T-helper 1 cell treated with Interleukin-12 subunit alpha and Interleukin-12 subunit beta and Interleukin-4 antibody, amounts not matched to agents 30 ng/mL and 1 ng/mL, for 36 hours (primary cell): ENCODE results near the gene PLXNA3. TPM values are rescaled to one million over a fixed set of nuclear protein-coding genes. Genes with fewer than 3 reads are reported as not detected.

Experiments
- intact Hi-C: fragments of 100-400 bp; cut with micrococcal nuclease; formaldehyde crosslinking; loops from one replicate; pipeline ENCODE4 v1.15.1; 2024
- total RNA-seq: library from RNA; stranded (reverse); gene quantifications from 2 replicates; pipeline ENCODE4 v1.2.3, GENCODE V29; 2022

Gene PLXNA3
- total RNA-seq, 1 donor from 2014 or later: 43.8 TPM

DNA sequence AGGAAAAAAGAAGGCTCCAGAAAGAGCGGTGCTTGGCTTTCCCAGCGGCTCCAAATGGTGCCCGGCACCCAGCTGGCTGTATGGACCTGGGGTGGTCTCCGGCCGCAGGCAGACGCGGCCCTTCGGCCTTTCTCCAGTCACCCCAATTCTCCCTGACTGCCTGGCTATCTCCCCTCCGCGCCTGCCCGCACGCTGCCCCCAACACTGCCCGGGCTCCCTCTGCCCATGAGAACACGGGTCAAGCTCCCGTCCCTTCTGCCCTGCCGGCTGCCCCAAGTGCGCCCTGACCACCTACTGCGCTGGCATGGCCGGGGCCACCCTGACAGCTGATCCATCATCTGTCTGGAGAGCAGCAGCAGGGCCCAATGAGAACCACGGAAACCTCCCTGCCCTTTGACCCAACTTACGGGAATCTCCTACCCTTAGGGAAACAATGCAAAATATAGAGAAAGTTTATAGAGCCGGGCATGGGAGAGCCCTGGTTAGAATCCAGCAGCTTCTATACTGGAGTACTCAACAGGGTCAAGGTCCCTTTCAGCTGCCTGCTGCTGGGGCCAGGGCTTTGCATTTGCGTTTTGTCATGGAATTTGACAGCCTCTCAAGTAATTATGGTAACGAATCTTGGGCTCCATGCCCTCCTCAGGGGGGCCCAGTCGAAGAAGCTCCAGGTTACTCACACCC, 59.2 kb downstream of the PLXNA3 start:
- intact Hi-C loops: loop anchor here (5.0 to 10.0 kb wide), 5 partner anchors 75 to 792 kb away; partner anchors contain the start of genes ABCD1, BCAP31, FAM50A and HCFC1

DNA sequence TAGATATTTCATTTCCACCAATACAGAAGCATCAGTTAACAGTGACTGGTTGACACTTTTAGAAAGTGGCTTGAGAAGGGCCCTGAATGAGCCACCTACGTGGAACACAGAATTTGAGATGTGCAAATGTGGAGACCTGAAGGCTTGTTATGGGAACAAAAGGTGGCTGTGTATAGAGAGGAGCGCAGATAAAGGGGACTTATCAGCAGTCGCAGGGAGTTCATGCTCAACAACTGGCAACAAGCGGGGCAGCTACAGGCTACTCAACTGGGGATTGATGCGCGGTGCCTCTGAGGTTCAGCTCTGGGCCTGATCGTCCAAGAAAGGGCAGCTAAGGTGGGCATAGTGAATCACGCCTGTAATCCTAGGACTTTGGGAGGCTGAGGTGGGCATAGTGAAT, 61.3 kb downstream of the PLXNA3 start:
- intact Hi-C loops: loop anchor here (5.0 to 10.0 kb wide), 5 partner anchors 77 to 795 kb away; partner anchors contain the start of genes ABCD1, BCAP31, FAM50A and HCFC1

DNA sequence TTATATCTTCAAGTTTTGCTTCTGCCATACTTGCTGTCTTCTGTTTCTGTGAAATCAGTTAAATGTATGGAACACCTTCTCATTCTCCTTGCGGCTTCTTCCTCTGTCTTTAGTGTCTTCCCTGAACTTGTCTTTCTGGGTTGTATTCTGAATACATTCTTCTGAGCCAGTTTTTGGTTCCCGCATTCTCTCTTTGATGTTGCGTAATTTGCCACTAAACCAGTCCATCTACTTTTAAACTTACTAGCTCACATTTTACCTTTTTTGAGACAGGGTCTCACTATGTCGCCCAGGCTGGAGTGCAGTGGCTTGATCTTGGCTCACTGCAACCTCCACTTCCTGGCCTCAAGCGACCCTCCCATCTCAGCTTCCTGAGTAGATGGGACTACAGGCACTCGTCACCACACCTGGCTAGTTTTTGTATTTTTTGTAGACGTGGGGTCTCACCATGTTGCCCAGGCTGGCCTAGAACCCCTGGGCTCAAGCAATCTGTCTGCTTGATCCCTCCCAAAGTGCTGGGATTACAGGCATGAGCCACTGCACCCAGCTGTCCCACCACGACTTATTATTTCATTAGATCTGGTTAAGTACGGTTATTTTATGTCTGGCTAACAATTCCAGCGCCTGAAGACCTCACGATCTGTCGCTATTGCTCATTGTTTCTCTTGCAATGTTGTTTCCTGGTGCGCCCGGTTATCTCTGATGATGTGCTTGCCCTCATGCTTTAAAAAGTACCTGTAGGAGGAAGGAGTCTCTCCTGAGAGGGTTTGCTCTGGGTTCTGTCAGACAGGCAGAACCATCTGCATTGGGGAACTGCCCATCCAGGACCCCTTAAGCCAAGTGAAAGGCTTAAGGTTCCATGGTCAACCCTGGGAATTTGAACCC, 67.8 kb downstream of the PLXNA3 start:
- intact Hi-C loops: no loop called here

DNA sequence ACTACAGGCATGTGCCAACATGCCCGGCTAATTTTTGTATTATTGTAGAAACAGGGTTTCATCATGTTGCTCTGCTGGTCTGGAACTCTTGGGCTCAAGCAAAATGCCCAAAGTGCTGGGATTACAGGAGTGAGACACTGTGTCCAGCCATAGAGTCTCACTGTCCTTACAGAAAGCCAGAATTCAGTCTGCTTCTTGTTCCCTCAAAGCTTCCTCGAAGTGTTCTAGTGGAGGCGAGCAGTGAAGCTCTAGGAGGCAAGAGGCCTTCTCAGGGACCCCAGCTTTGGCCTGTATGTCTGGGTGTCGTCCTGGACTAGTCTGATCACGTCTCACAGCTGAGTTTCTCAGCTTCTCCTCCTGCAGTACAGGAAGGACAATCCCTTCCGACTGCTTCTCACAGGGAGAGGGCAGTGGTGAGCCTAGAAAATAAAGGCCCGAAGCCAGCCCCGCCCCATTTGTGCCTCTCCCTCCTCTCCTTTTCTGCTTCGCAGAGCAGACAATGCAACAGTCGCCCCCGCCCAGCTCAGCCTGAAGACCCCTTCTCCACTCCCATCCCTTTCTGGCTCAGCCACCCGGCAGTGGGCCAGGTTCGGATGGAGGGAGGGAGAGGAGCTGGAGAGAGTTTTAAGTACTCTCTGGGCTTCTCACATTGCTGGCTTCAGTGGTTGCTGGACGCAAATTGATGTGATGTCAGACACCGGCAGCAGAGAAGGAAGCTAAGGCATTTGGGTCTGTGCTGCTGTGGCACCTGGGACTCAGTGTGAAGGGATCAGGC, 69.0 kb downstream of the PLXNA3 start:
- intact Hi-C loops: no loop called here

Other genes starting within 250 kb of the PLXNA3 start
- not detected in 2 replicates for gene OPN1MW2, start 238.5 kb upstream of the PLXNA3 start, total RNA-seq
- gene OPN1MW3, start 200.7 kb upstream of the PLXNA3 start, total RNA-seq: not detected in 2 replicates
- gene TEX28, start 163.2 kb upstream of the PLXNA3 start, total RNA-seq: not detected in 2 replicates
- 1.1 and 1.5 TPM in 2 replicates for gene TKTL1, start 162.5 kb upstream of the PLXNA3 start, total RNA-seq
- 1,498 and 1,525 TPM in 2 replicates for gene FLNA, start 83.6 kb upstream of the PLXNA3 start, total RNA-seq
- 55.9 and 60.2 TPM in 2 replicates for gene EMD, start 79.0 kb upstream of the PLXNA3 start, total RNA-seq
- 2,525 and 2,615 TPM in 2 replicates for gene RPL10, start 59.9 kb upstream of the PLXNA3 start, total RNA-seq
- 17.3 and 21.8 TPM in 2 replicates for gene DNASE1L1, start 49.0 kb upstream of the PLXNA3 start, total RNA-seq
- gene TAFAZZIN, start 46.7 kb upstream of the PLXNA3 start, total RNA-seq: 91.3 and 91.8 TPM in 2 replicates
- 61.3 and 63.8 TPM in 2 replicates for gene ATP6AP1, start 29.6 kb upstream of the PLXNA3 start, total RNA-seq
- 119 TPM in 2 replicates for gene GDI1, start 21.1 kb upstream of the PLXNA3 start, total RNA-seq
- 85.2 and 90.9 TPM in 2 replicates for gene FAM50A, start 14.1 kb upstream of the PLXNA3 start, total RNA-seq
- gene LAGE3, start 21.0 kb downstream of the PLXNA3 start, total RNA-seq: 56.8 and 58.6 TPM in 2 replicates
- gene UBL4A, start 28.3 kb downstream of the PLXNA3 start, total RNA-seq: 45.4 and 47.8 TPM in 2 replicates
- 23.4 and 25.2 TPM in 2 replicates for gene SLC10A3, start 32.3 kb downstream of the PLXNA3 start, total RNA-seq
- 30.9 and 31.0 TPM in 2 replicates for gene FAM3A, start 58.0 kb downstream of the PLXNA3 start, total RNA-seq
- 70.1 and 72.7 TPM in 2 replicates for gene G6PD, start 88.6 kb downstream of the PLXNA3 start, total RNA-seq
- 47.7 and 47.9 TPM in 2 replicates for gene IKBKG, start 89.3 kb downstream of the PLXNA3 start, total RNA-seq
- not detected in 2 replicates for gene CTAG1A, start 126.9 kb downstream of the PLXNA3 start, total RNA-seq
- gene CTAG1B, start 161.0 kb downstream of the PLXNA3 start, total RNA-seq: not detected in 2 replicates
- not detected in 2 replicates for gene CTAG2, start 195.3 kb downstream of the PLXNA3 start, total RNA-seq